K562 (cell line): ENCODE results near the gene ZKSCAN3. TPM values are rescaled to one million over a fixed set of nuclear protein-coding genes. Genes with fewer than 3 reads are reported as not detected.

ENCODE experiments used
- AFF1 ChIP-seq, 2 experiments: fragments of 450-650 bp; IDR thresholded peaks; 2 replicates each; pipeline ENCODE4 v1.6.1; 2018; ENCODE audit warnings: mild to moderate bottlenecking in 2 of 2, low read depth in 1 of 2; ENCODE audit not compliant: partially characterized antibody in 2 of 2
- ATF1 ChIP-seq, 2 experiments: fragments of 450-650 bp in 1 of 2; IDR thresholded peaks; 2 replicates each; pipeline ENCODE4 v1.6.1; 2016; ENCODE audit warnings: missing compliant biosample characterization in 1 of 2, missing genetic modification characterization in 1 of 2
- ELF1 ChIP-seq: fragments of 200-800 bp; sonication (Bioruptor generic); IDR thresholded peaks from 2 replicates; pipeline ENCODE4 v1.6.1; 2016; ENCODE audit warnings: missing genetic modification characterization, missing compliant biosample characterization
- ERF ChIP-seq: fragments of 450-650 bp; formaldehyde crosslinking; IDR thresholded peaks from 2 replicates; pipeline ENCODE4 v1.4.0; 2020; ENCODE audit warnings: mild to moderate bottlenecking, mixed read lengths
- FOXK1 ChIP-seq: sonication (generic); formaldehyde crosslinking; IDR thresholded peaks from 2 replicates; pipeline ENCODE4 v1.8.0; 2022; ENCODE audit warnings: missing genetic modification reagents, mild to moderate bottlenecking, borderline replicate concordance
- ILK ChIP-seq: fragments of 450-650 bp; IDR thresholded peaks from 2 replicates; pipeline ENCODE4 v1.6.1; 2016; ENCODE audit warnings: missing genetic modification characterization, low read depth, mild to moderate bottlenecking, missing compliant biosample characterization, moderate library complexity, borderline replicate concordance
- MCM5 ChIP-seq: fragments of 450-650 bp; IDR thresholded peaks from 2 replicates; pipeline ENCODE4 v1.6.1; 2016; ENCODE audit warnings: low read depth
- MEF2A ChIP-seq: IDR thresholded peaks from 2 replicates; pipeline ENCODE4 v1.6.1; 2011; ENCODE audit warnings: low read depth, mild to moderate bottlenecking, low read length, moderate library complexity; ENCODE audit not compliant: control insufficient read depth
- NCOA1 ChIP-seq: fragments of 450-650 bp; IDR thresholded peaks from 2 replicates; pipeline ENCODE4 v1.6.1; 2016; ENCODE audit warnings: low read depth
- NFE2 ChIP-seq: IDR thresholded peaks from 2 replicates; pipeline ENCODE4 v1.6.1; 2014; ENCODE audit warnings: antibody characterized with exemption, low read depth
- NR4A1 ChIP-seq, 2 experiments: fragments of 250-450 bp in 1 of 2; fragments of 450-650 bp in 1 of 2; sonication (Bioruptor Pico) in 1 of 2; IDR thresholded peaks; 2 replicates each; pipeline versions ENCODE4 v1.4.0 to v1.6.1; 2016 to 2020; ENCODE audit warnings: mild to moderate bottlenecking in 2 of 2, missing compliant biosample characterization in 1 of 2, missing genetic modification characterization in 1 of 2, moderate library complexity in 1 of 2
- RBM25 ChIP-seq: fragments of 200-400 bp; formaldehyde crosslinking; IDR thresholded peaks from 2 replicates; pipeline ENCODE4 v1.6.1; 2018; ENCODE audit warnings: low read length, low read depth, moderate library complexity; ENCODE audit not compliant: severe bottlenecking
- SAFB2 ChIP-seq: fragments of 200-400 bp; formaldehyde crosslinking; IDR thresholded peaks from 2 replicates; pipeline ENCODE4 v1.6.1; 2018; ENCODE audit warnings: borderline replicate concordance, low read length, low read depth, moderate library complexity; ENCODE audit not compliant: severe bottlenecking
- SMARCA5 ChIP-seq: fragments of 450-650 bp; IDR thresholded peaks from 2 replicates; pipeline ENCODE4 v1.6.1; 2016
- SMARCB1 ChIP-seq: IDR thresholded peaks from 2 replicates; pipeline ENCODE4 v1.6.1; 2011; ENCODE audit warnings: improper control_type of control experiment, low read depth; ENCODE audit not compliant: insufficient read length
- SRF ChIP-seq, 2 experiments: fragments of 250-450, 450-650 bp in 1 of 2; sonication (Bioruptor Pico) in 1 of 2; sonication (generic) in 1 of 2; formaldehyde crosslinking; IDR thresholded peaks; 2 replicates each; pipeline versions ENCODE4 v1.5.0 to v1.5.1; 2020 to 2022; ENCODE audit warnings: mild to moderate bottlenecking in 1 of 2, missing genetic modification reagents in 1 of 2
- ZNF589 ChIP-seq: fragments of 200-800 bp; sonication (Bioruptor generic); IDR thresholded peaks from 2 replicates; pipeline ENCODE4 v1.6.1; 2016; ENCODE audit warnings: low read depth, missing genetic modification characterization, missing compliant biosample characterization
- polyA plus RNA-seq, 8 experiments: library from polyadenylated mRNA; depleted of rRNA in 4 of 8; stranded (reverse) in 5 of 8; unstranded in 3 of 8; fragments of >200 nt; fragmentation: Nextera tagmentation in 2 of 8; fragmentation: Illumina TruSeq in 1 of 8; extraction: Ambion mirVana in 2 of 8; extraction: Trizol in 1 of 8; gene quantifications; 2 replicates each; pipeline versions ENCODE4 v1.2.1 to v1.2.3, GENCODE V29; 2011 to 2014; ENCODE audit warnings: inconsistent platforms in 1 of 8, missing spikeins in 1 of 8
- total RNA-seq, 7 experiments: library from RNA; depleted of rRNA in 6 of 7; stranded (reverse); fragments of >200 nt in 6 of 7; fragmentation: Illumina TruSeq in 2 of 7; extraction: Trizol in 2 of 7; gene quantifications; 2 replicates each; pipeline versions ENCODE4 v1.2.1 to v1.2.3, GENCODE V29; 2011 to 2021; ENCODE audit warnings: low replicate concordance in 1 of 7
- TF ChIP-seq, protein P1 (sequence below): fragments of 250-450 bp; sonication (Bioruptor Pico); IDR thresholded peaks from 2 replicates; pipeline ENCODE4 v1.8.0; 2021; ENCODE audit warnings: moderate library complexity, mild to moderate bottlenecking, inconsistent platforms
- TF ChIP-seq, protein P2 (sequence below), 3 experiments: fragments of 200-800 bp in 1 of 3; fragments of 250-450 bp in 1 of 3; fragments of 450-650 bp in 1 of 3; sonication (Bioruptor Pico) in 1 of 3; sonication (Bioruptor generic) in 1 of 3; formaldehyde crosslinking in 1 of 3; IDR thresholded peaks; 2 replicates each; pipeline versions ENCODE4 v1.6.1 to v1.8.0; 2016 to 2022; ENCODE audit warnings: mild to moderate bottlenecking in 2 of 3, missing genetic modification characterization in 2 of 3, missing compliant biosample characterization in 1 of 3, moderate library complexity in 1 of 3

ZKSCAN3 gene
- total and polyA plus RNA-seq, 9 of the 15 experiments (the other 6 are each of a cell fraction or from before 2014, with no cell fraction given): 3.0 to 12.4 (median 10.2) TPM

DNA sequence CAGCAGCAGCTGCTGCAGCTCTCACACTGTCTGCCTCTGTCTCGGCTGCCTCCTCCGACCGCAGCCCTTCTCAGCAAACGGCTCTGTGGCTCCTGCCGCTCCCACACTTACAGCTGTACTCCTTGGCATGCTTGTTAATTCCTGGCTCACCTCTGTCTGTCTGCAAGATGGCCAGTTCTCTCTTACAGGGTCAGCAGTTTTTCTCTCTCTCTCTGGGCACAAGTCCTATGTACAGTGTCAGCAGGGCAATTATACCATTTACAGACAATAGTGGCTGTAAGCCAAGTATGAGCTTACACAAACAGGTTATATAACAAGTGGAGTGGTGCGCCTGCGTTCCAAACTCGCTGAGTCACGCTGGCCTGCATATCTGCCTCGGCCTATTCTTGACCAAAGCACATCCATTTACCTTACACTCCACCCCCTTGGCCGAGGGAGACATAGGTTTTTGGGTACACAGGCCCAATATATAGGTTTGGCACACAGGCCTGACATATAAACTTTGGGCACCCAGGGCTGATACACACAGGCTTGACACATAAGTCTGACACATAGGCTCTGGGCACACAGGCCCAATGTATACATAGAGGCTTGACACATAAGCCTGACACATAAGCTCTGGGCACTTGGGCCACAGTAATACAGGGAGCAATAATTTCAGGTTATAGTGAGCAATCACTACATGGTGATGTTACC lies 4.4 kb downstream of the ZKSCAN3 start (continued):
- TF ChIP-seq SAFB2 (no peak), ILK (tag) (peak; percentile 84), NFE2 (peak; percentile 100), ATF1 (CRISPR knock-in tag; IDR thresholded peaks at IDR 0.05) (no peak), ATF1 (tag; IDR thresholded peaks at IDR 0.05) (peak; percentile 80), ERF (CRISPR knock-in tag) (peak; percentile 98), NCOA1 (0 out of 2 replicates have a peak, but pooled peaks have one; percentile 12), ZNF589 (peak; percentile 99), SMARCA5 (no peak), RBM25 (no peak), SRF (CRISPR knock-in tag; IDR thresholded peaks at IDR 0.05) (peak in 1 of 2 experiments; percentile 81; a peak in 2 of 4 replicates), FOXK1 (CRISPR knock-in tag) (no peak), NR4A1 (CRISPR knock-in tag; IDR thresholded peaks at IDR 0.05) (peak; percentile 99), NR4A1 (tag; IDR thresholded peaks at IDR 0.05) (peak; percentile 100), MCM5 (no peak), ELF1 (tag) (peak; percentile 76), MEF2A (no peak), SMARCB1 (no peak), AFF1 (IDR thresholded peaks at IDR 0.05; ENCODE audit: low read depth in 1 of 2, partially characterized antibody in 2 of 2) (peak in 1 of 2 experiments; percentile 77)
- TF ChIP-seq, protein P1, sequence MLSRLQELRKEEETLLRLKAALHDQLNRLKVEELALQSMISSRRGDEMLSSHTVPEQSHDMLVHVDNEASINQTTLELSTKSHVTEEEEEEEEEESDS (CRISPR knock-in tag): peak; percentile 71
- TF ChIP-seq, protein P2, sequence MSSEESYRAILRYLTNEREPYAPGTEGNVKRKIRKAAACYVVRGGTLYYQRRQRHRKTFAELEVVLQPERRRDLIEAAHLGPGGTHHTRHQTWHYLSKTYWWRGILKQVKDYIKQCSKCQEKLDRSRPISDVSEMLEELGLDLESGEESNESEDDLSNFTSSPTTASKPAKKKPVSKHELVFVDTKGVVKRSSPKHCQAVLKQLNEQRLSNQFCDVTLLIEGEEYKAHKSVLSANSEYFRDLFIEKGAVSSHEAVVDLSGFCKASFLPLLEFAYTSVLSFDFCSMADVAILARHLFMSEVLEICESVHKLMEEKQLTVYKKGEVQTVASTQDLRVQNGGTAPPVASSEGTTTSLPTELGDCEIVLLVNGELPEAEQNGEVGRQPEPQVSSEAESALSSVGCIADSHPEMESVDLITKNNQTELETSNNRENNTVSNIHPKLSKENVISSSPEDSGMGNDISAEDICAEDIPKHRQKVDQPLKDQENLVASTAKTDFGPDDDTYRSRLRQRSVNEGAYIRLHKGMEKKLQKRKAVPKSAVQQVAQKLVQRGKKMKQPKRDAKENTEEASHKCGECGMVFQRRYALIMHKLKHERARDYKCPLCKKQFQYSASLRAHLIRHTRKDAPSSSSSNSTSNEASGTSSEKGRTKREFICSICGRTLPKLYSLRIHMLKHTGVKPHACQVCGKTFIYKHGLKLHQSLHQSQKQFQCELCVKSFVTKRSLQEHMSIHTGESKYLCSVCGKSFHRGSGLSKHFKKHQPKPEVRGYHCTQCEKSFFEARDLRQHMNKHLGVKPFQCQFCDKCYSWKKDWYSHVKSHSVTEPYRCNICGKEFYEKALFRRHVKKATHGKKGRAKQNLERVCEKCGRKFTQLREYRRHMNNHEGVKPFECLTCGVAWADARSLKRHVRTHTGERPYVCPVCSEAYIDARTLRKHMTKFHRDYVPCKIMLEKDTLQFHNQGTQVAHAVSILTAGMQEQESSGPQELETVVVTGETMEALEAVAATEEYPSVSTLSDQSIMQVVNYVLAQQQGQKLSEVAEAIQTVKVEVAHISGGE (CRISPR knock-in tag; IDR thresholded peaks at IDR 0.05): peak in 2 of 3 experiments; percentile 33 to 93; a peak in 2 of 6 replicates
